ENCODE measurements around the gene HSPA1A. TPM values are rescaled to one million over a fixed set of nuclear protein-coding genes. Genes with fewer than 3 reads are reported as not detected.

HSPA1A gene
- total and polyA plus RNA-seq, 9 of the 15 experiments (the other 6 are each of a cell fraction or from before 2014, with no cell fraction given), result 2.2 to 273 (median 107) TPM

DNA sequence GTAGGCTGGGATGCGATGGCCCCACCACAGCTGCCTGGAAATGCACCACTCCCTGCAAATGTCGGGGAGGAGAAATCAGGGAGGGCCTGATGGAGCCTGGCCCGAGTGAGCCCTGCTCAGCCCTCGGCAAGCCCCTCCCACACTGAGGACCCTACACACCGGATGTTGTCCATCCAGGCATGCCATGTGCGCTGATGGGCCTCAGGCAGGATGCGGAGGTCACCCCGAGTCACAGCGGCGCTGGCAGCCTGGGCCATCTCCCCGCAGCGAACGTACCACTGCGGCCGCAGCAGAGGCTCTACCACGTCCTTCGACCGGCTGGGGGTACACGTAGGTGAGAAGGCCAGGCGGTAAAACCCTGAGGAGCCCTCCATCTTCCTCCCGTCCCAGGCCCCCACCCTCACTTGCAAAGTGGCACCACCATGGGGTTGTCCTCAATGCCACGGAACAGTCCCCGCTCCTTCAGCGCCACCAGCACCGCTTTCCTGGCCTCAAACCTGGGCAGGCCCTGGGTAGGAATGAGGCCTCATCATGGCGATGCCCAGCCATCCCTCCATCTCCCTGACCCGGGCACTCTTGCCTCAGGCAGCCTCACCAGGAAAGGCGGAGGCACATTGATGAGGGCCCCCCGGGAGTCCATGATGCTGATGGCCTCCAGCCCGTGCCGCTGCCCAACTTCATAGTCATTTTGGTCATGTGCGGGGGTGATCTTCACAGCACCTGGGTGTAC is 33.1 kb upstream of the HSPA1A start (continued):
- TF ChIP-seq, protein P1, sequence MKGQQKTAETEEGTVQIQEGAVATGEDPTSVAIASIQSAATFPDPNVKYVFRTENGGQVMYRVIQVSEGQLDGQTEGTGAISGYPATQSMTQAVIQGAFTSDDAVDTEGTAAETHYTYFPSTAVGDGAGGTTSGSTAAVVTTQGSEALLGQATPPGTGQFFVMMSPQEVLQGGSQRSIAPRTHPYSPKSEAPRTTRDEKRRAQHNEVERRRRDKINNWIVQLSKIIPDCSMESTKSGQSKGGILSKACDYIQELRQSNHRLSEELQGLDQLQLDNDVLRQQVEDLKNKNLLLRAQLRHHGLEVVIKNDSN (CRISPR knock-in tag; IDR thresholded peaks at IDR 0.05), result peak; percentile 32; the same call in 1 of the 2 replicates
- TF ChIP-seq, protein P2, sequence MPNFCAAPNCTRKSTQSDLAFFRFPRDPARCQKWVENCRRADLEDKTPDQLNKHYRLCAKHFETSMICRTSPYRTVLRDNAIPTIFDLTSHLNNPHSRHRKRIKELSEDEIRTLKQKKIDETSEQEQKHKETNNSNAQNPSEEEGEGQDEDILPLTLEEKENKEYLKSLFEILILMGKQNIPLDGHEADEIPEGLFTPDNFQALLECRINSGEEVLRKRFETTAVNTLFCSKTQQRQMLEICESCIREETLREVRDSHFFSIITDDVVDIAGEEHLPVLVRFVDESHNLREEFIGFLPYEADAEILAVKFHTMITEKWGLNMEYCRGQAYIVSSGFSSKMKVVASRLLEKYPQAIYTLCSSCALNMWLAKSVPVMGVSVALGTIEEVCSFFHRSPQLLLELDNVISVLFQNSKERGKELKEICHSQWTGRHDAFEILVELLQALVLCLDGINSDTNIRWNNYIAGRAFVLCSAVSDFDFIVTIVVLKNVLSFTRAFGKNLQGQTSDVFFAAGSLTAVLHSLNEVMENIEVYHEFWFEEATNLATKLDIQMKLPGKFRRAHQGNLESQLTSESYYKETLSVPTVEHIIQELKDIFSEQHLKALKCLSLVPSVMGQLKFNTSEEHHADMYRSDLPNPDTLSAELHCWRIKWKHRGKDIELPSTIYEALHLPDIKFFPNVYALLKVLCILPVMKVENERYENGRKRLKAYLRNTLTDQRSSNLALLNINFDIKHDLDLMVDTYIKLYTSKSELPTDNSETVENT (CRISPR knock-in tag; IDR thresholded peaks at IDR 0.05), result 0 out of 2 replicates have a peak, but pooled peaks have one; percentile 36
- TF ChIP-seq, protein P3, sequence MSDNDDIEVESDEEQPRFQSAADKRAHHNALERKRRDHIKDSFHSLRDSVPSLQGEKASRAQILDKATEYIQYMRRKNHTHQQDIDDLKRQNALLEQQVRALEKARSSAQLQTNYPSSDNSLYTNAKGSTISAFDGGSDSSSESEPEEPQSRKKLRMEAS (CRISPR knock-in tag; IDR thresholded peaks at IDR 0.05), result peak; percentile 27; the same call in 1 of the 2 replicates
- 0 out of 2 replicates have a peak, but pooled peaks have one; percentile 5 for TF ChIP-seq PML (IDR thresholded peaks at IDR 0.05; ENCODE audit: low read length)
- TF ChIP-seq, protein P4, sequence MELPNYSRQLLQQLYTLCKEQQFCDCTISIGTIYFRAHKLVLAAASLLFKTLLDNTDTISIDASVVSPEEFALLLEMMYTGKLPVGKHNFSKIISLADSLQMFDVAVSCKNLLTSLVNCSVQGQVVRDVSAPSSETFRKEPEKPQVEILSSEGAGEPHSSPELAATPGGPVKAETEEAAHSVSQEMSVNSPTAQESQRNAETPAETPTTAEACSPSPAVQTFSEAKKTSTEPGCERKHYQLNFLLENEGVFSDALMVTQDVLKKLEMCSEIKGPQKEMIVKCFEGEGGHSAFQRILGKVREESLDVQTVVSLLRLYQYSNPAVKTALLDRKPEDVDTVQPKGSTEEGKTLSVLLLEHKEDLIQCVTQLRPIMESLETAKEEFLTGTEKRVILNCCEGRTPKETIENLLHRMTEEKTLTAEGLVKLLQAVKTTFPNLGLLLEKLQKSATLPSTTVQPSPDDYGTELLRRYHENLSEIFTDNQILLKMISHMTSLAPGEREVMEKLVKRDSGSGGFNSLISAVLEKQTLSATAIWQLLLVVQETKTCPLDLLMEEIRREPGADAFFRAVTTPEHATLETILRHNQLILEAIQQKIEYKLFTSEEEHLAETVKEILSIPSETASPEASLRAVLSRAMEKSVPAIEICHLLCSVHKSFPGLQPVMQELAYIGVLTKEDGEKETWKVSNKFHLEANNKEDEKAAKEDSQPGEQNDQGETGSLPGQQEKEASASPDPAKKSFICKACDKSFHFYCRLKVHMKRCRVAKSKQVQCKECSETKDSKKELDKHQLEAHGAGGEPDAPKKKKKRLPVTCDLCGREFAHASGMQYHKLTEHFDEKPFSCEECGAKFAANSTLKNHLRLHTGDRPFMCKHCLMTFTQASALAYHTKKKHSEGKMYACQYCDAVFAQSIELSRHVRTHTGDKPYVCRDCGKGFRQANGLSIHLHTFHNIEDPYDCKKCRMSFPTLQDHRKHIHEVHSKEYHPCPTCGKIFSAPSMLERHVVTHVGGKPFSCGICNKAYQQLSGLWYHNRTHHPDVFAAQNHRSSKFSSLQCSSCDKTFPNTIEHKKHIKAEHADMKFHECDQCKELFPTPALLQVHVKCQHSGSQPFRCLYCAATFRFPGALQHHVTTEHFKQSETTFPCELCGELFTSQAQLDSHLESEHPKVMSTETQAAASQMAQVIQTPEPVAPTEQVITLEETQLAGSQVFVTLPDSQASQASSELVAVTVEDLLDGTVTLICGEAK (IDR thresholded peaks at IDR 0.05), result no peak
- TF ChIP-seq, protein P4 (CRISPR knock-in tag; IDR thresholded peaks at IDR 0.05), result 0 out of 2 replicates have a peak, but pooled peaks have one; percentile 1
- no peak for TF ChIP-seq ATF1 (CRISPR knock-in tag; IDR thresholded peaks at IDR 0.05)
- TF ChIP-seq ATF1 (tag; IDR thresholded peaks at IDR 0.05), result no peak
